WTC11 (cell line): ENCODE data around the gene ARHGAP29. TPM values are rescaled to one million over a fixed set of nuclear protein-coding genes. Genes with fewer than 3 reads are reported as not detected.

Experiments used
- ATAC-seq: fragments of 200-7000 bp; cut with Tn5 transposase; 2 replicates; pipeline ENCODE4 v1.10.0; 2021; ENCODE audit warnings: mild to moderate bottlenecking, moderate library complexity
- CTCF ChIA-PET: fragments of 300-600 bp; sonication (Branson Sonifier 250); formaldehyde crosslinking; loops from one replicate; lab custom pipeline; 2021; ENCODE audit warnings: antibody characterized with exemption; lab: Charles Lee
- POLR2A ChIA-PET: fragments of 350-600 bp; sonication (Branson Sonifier 250); formaldehyde crosslinking; loops from one replicate; lab custom pipeline; 2021; ENCODE audit warnings: antibody characterized with exemption; lab: Charles Lee
- DNase-seq: peaks from one replicate; pipeline ENCODE4 v3.0.0; 2021; ENCODE audit warnings: low spot score
- H3K27ac Mint-ChIP-seq: 2 replicates; pipeline ENCODE4 v1.8.0; 2021; ENCODE audit warnings: mixed read lengths
- H3K27me3 Mint-ChIP-seq: 2 replicates; pipeline ENCODE4 v1.8.0; 2021; ENCODE audit warnings: low read depth, mild to moderate bottlenecking, moderate library complexity, mixed read lengths
- H3K36me3 Mint-ChIP-seq: 2 replicates; pipeline ENCODE4 v1.8.0; 2021; ENCODE audit warnings: mixed read lengths
- H3K4me1 Mint-ChIP-seq: 2 replicates; pipeline ENCODE4 v1.8.0; 2022; ENCODE audit warnings: mixed read lengths
- H3K4me3 Mint-ChIP-seq: 2 replicates; pipeline ENCODE4 v1.8.0; 2021; ENCODE audit warnings: mild to moderate bottlenecking, moderate library complexity, mixed read lengths
- H3K9me3 Mint-ChIP-seq: 2 replicates; pipeline ENCODE4 v1.8.0; 2021; ENCODE audit warnings: mixed read lengths
- AFF4 ChIP-seq: sonication (generic); formaldehyde crosslinking; IDR thresholded peaks from 2 replicates; pipeline ENCODE4 v1.8.1; 2023; ENCODE audit warnings: mild to moderate bottlenecking, missing genetic modification reagents, borderline replicate concordance
- ARID4B ChIP-seq: sonication (generic); formaldehyde crosslinking; IDR thresholded peaks from 2 replicates; pipeline ENCODE4 v1.8.0; 2023; ENCODE audit warnings: missing genetic modification reagents, mild to moderate bottlenecking, borderline replicate concordance
- ATF2 ChIP-seq: sonication (generic); formaldehyde crosslinking; IDR thresholded peaks from 2 replicates; pipeline ENCODE4 v1.8.1; 2022; ENCODE audit warnings: low read depth, missing genetic modification reagents, borderline replicate concordance
- ATF6 ChIP-seq: sonication (generic); formaldehyde crosslinking; IDR thresholded peaks from 2 replicates; pipeline ENCODE4 v1.8.1; 2023; ENCODE audit warnings: mild to moderate bottlenecking, missing genetic modification reagents
- CBFB ChIP-seq: sonication (generic); formaldehyde crosslinking; IDR thresholded peaks from 2 replicates; pipeline ENCODE4 v1.8.1; 2022; ENCODE audit warnings: mild to moderate bottlenecking, low read depth, missing genetic modification reagents
- FOXJ3 ChIP-seq: sonication (generic); formaldehyde crosslinking; IDR thresholded peaks from 2 replicates; pipeline ENCODE4 v1.9.0; 2021; ENCODE audit warnings: missing genetic modification reagents, mild to moderate bottlenecking, borderline replicate concordance
- FOXK1 ChIP-seq: sonication (generic); formaldehyde crosslinking; IDR thresholded peaks from 2 replicates; pipeline ENCODE4 v1.8.0; 2022; ENCODE audit warnings: mild to moderate bottlenecking, moderate library complexity, missing genetic modification reagents
- IRF2 ChIP-seq: sonication (generic); formaldehyde crosslinking; IDR thresholded peaks from 2 replicates; pipeline ENCODE4 v1.8.0; 2022; ENCODE audit warnings: low read depth, missing genetic modification reagents, borderline replicate concordance
- KAT7 ChIP-seq: sonication (generic); formaldehyde crosslinking; IDR thresholded peaks from 2 replicates; pipeline ENCODE4 v1.8.1; 2023; ENCODE audit warnings: missing genetic modification reagents, mild to moderate bottlenecking, borderline replicate concordance
- MXD4 ChIP-seq: fragments of 250-450 bp; sonication (Bioruptor Pico); IDR thresholded peaks from 2 replicates; pipeline ENCODE4 v1.8.0; 2021; ENCODE audit warnings: mild to moderate bottlenecking, moderate library complexity, borderline replicate concordance
- PREB ChIP-seq: sonication (generic); formaldehyde crosslinking; IDR thresholded peaks from 2 replicates; pipeline ENCODE4 v1.8.1; 2022; ENCODE audit warnings: mild to moderate bottlenecking, missing genetic modification reagents, moderate library complexity, borderline replicate concordance
- RORB ChIP-seq: fragments of 250-450 bp; sonication (Bioruptor Pico); IDR thresholded peaks from 2 replicates; pipeline ENCODE4 v1.9.0; 2021; ENCODE audit warnings: mild to moderate bottlenecking
- SOX15 ChIP-seq: fragments of 250-450 bp; sonication (Bioruptor Pico); IDR thresholded peaks from 2 replicates; pipeline ENCODE4 v1.9.0; 2021; ENCODE audit warnings: mild to moderate bottlenecking
- SP1 ChIP-seq: sonication (generic); formaldehyde crosslinking; conservative IDR thresholded peaks from 2 replicates; pipeline ENCODE4 v1.8.1; 2022; ENCODE audit warnings: missing genetic modification reagents
- ZNF425 ChIP-seq: fragments of 250-450 bp; sonication (Bioruptor Pico); conservative IDR thresholded peaks from 2 replicates; pipeline ENCODE4 v1.9.0; 2021; ENCODE audit warnings: mild to moderate bottlenecking
- ZSCAN18 ChIP-seq: fragments of 250-450 bp; sonication (Bioruptor Pico); IDR thresholded peaks from 2 replicates; pipeline ENCODE4 v2.1.2; 2022; ENCODE audit warnings: mild to moderate bottlenecking, moderate library complexity
- total RNA-seq: library from RNA; stranded (reverse); gene quantifications from 3 replicates; pipeline ENCODE4 v1.2.3, GENCODE V29; 2021

ARHGAP29 gene
- total RNA-seq, 1 experiment from 2014 or later, result 6.6 TPM

- TF ChIP-seq ATF6, result no peak
- no peak for TF ChIP-seq MXD4 (CRISPR knock-in tag)
- TF ChIP-seq AFF4, result no peak
- TF ChIP-seq KAT7 (CRISPR knock-in tag), result no peak
- TF ChIP-seq SP1 (CRISPR knock-in tag), result no peak
Observed at GRCh38 chr1:94202241-94202640, 35.1 kb downstream of the ARHGAP29 start (continued).

- POLR2A ChIA-PET, result no interaction called here
- H3K27ac Mint-ChIP-seq, result no peak overlapping the region
- H3K36me3 Mint-ChIP-seq, result 0 out of 2 replicates have a peak, but pooled peaks cover 7% of the 10 kb centered on the region
- H3K27me3 Mint-ChIP-seq, result no peaks in the 10 kb centered on the region
- DNase-seq (no peak), ATAC-seq (peak; percentile 38; the same call in 1 of the 2 replicates)
- H3K4me1 Mint-ChIP-seq, result peaks cover 6% of the 10 kb centered on the region
- H3K9me3 Mint-ChIP-seq, result no peaks in the 10 kb centered on the region
- H3K4me3 Mint-ChIP-seq, result no peak overlapping the region
- CTCF ChIA-PET, result no interaction called here
- TF ChIP-seq RORB, result no peak
- TF ChIP-seq CBFB (CRISPR knock-in tag), result no peak
- no peak for TF ChIP-seq IRF2 (CRISPR knock-in tag)
- TF ChIP-seq ZSCAN18 (CRISPR knock-in tag), result no peak
- no peak for TF ChIP-seq SOX15 (CRISPR knock-in tag)
- TF ChIP-seq PREB (CRISPR knock-in tag), result no peak
- no peak for TF ChIP-seq ZNF425
- no peak for TF ChIP-seq FOXK1 (CRISPR knock-in tag)
- TF ChIP-seq FOXJ3, result no peak
- TF ChIP-seq ATF2, result no peak
- no peak for TF ChIP-seq ARID4B (CRISPR knock-in tag)
Observed at GRCh38 chr1:94199398-94199797, 38.0 kb downstream of the ARHGAP29 start.
